H9 (cell line): Measurements from ENCODE around the gene SHMT2. TPM values are rescaled to one million over a fixed set of nuclear protein-coding genes. Genes with fewer than 3 reads are reported as not detected.

ENCODE experiments used
- DNase-seq: peaks from one replicate; pipeline ENCODE4 v3.0.0-alpha.2; 2017
- H2AFZ ChIP-seq: one replicate; pipeline ENCODE4 v1.6.1; 2013; ENCODE audit warnings: mild to moderate bottlenecking, low read length, control low read depth, moderate library complexity
- H2AK5ac ChIP-seq: 2 replicates; pipeline ENCODE4 v1.6.1; 2013; ENCODE audit warnings: low read length, control low read depth, mixed read lengths; ENCODE audit not compliant: insufficient read length
- H2BK120ac ChIP-seq: one replicate; pipeline ENCODE4 v1.6.1; 2013; ENCODE audit warnings: low read depth, mild to moderate bottlenecking, low read length, control low read depth, inconsistent platforms; ENCODE audit not compliant: poor library complexity, severe bottlenecking
- H2BK12ac ChIP-seq: 2 replicates; pipeline ENCODE4 v1.6.1; 2013; ENCODE audit warnings: low read length, control low read depth, mixed read lengths, low read depth; ENCODE audit not compliant: insufficient read length
- H2BK15ac ChIP-seq: 2 replicates; pipeline ENCODE4 v1.6.1; 2013; ENCODE audit warnings: low read depth, low read length, control low read depth
- H2BK20ac ChIP-seq: one replicate; pipeline ENCODE4 v1.6.1; 2013; ENCODE audit warnings: low read depth, mild to moderate bottlenecking, low read length, control low read depth, inconsistent platforms; ENCODE audit not compliant: poor library complexity, severe bottlenecking
- H2BK5ac ChIP-seq: 2 replicates; pipeline ENCODE4 v1.6.1; 2013; ENCODE audit warnings: low read length, control low read depth, mixed read lengths; ENCODE audit not compliant: insufficient read length
- H3K14ac ChIP-seq: 2 replicates; pipeline ENCODE4 v1.6.1; 2013; ENCODE audit warnings: low read length, control low read depth; ENCODE audit not compliant: insufficient read depth
- H3K18ac ChIP-seq: 2 replicates; pipeline ENCODE4 v1.6.1; 2013; ENCODE audit warnings: low read depth, mild to moderate bottlenecking, mixed read lengths, low read length, control low read depth; ENCODE audit not compliant: insufficient read length
- H3K23ac ChIP-seq: 2 replicates; pipeline ENCODE4 v1.6.1; 2013; ENCODE audit warnings: low read length, control low read depth, mixed read lengths, low read depth; ENCODE audit not compliant: insufficient read length
- H3K23me2 ChIP-seq: 2 replicates; pipeline ENCODE4 v1.6.1; 2013; ENCODE audit warnings: low read depth, mild to moderate bottlenecking, mixed read lengths, low read length, control low read depth; ENCODE audit not compliant: insufficient read length, poor library complexity, severe bottlenecking
- H3K27ac ChIP-seq: 2 replicates; pipeline ENCODE4 v1.5.1; 2013; ENCODE audit warnings: low read length, control low read depth, mixed read lengths, low read depth; ENCODE audit not compliant: insufficient read length
- H3K27me3 ChIP-seq: 2 replicates; pipeline ENCODE4 v1.6.1; 2013; ENCODE audit warnings: low read length, control low read depth, inconsistent platforms; ENCODE audit not compliant: insufficient read depth
- H3K4ac ChIP-seq: 2 replicates; pipeline ENCODE4 v1.6.1; 2013; ENCODE audit warnings: low read depth, mild to moderate bottlenecking, control low read depth, inconsistent platforms, low read length, moderate library complexity
- H3K4me1 ChIP-seq: 2 replicates; pipeline ENCODE4 v1.6.1; 2013; ENCODE audit warnings: low read length, control low read depth, inconsistent platforms; ENCODE audit not compliant: insufficient read depth
- H3K4me2 ChIP-seq: 2 replicates; pipeline ENCODE4 v1.6.1; 2013; ENCODE audit warnings: low read length, control low read depth, mixed read lengths; ENCODE audit not compliant: insufficient read length, insufficient read depth
- H3K56ac ChIP-seq: 2 replicates; pipeline ENCODE4 v1.6.1; 2013; ENCODE audit warnings: low read depth, mild to moderate bottlenecking, mixed read lengths, low read length, control low read depth; ENCODE audit not compliant: insufficient read length
- H3K79me1 ChIP-seq: 2 replicates; pipeline ENCODE4 v1.6.1; 2013; ENCODE audit warnings: low read depth, mild to moderate bottlenecking, moderate library complexity, low read length, control low read depth, inconsistent platforms; ENCODE audit not compliant: insufficient read depth, poor library complexity, severe bottlenecking
- H3K79me2 ChIP-seq: 2 replicates; pipeline ENCODE4 v1.6.1; 2013; ENCODE audit warnings: low read length, control low read depth, inconsistent platforms; ENCODE audit not compliant: insufficient read depth
- H3K9ac ChIP-seq: 2 replicates; pipeline ENCODE4 v1.6.1; 2013; ENCODE audit warnings: low read length, control low read depth, mixed read lengths; ENCODE audit not compliant: insufficient read length; ENCODE audit errors: extremely low read depth
- H3K9me3 ChIP-seq: one replicate; pipeline ENCODE4 v1.6.1; 2013; ENCODE audit warnings: low read depth, low read length, inconsistent platforms; ENCODE audit not compliant: control insufficient read depth
- H3T11ph ChIP-seq: one replicate; pipeline ENCODE4 v1.6.1; 2013; ENCODE audit warnings: mild to moderate bottlenecking, low read length, control low read depth, inconsistent platforms
- H4K20me1 ChIP-seq: one replicate; pipeline ENCODE4 v1.6.1; 2013; ENCODE audit not compliant: control insufficient read depth, insufficient read length, insufficient read depth
- H4K5ac ChIP-seq: 2 replicates; pipeline ENCODE4 v1.6.1; 2013; ENCODE audit warnings: low read depth, mild to moderate bottlenecking, mixed read lengths, low read length, control low read depth; ENCODE audit not compliant: insufficient read length
- H4K8ac ChIP-seq: replicated peaks from 2 replicates; pipeline ENCODE4 v1.6.1; 2013; ENCODE audit warnings: low read length, control low read depth, mixed read lengths, low read depth; ENCODE audit not compliant: insufficient read length
- H4K91ac ChIP-seq: 2 replicates; pipeline ENCODE4 v1.6.1; 2013; ENCODE audit warnings: low read depth, mild to moderate bottlenecking, moderate library complexity, mixed read lengths, low read length, control low read depth; ENCODE audit not compliant: insufficient read length
- H3K27ac Mint-ChIP-seq, 3 experiments: 2 replicates in 2 of 3; 3 replicates in 1 of 3; pipeline ENCODE4 v1.8.0; 2020 to 2021; ENCODE audit warnings: mixed read lengths in 3 of 3, mild to moderate bottlenecking in 1 of 3, moderate library complexity in 1 of 3
- H3K27me3 Mint-ChIP-seq: 2 replicates; pipeline ENCODE4 v1.8.0; 2021; ENCODE audit warnings: low read depth, mild to moderate bottlenecking, moderate library complexity, mixed read lengths
- H3K36me3 Mint-ChIP-seq, 3 experiments: 2 replicates in 2 of 3; 3 replicates in 1 of 3; pipeline ENCODE4 v1.8.0; 2020 to 2021; ENCODE audit warnings: low read depth in 3 of 3, mixed read lengths in 3 of 3; ENCODE audit not compliant: insufficient read depth in 1 of 3
- H3K4me1 Mint-ChIP-seq, 2 experiments: 2 replicates each; pipeline ENCODE4 v1.8.0; 2020; ENCODE audit warnings: mixed read lengths in 2 of 2
- H3K4me3 Mint-ChIP-seq, 2 experiments: 2 replicates in 1 of 2; 3 replicates in 1 of 2; pipeline ENCODE4 v1.8.0; 2020 to 2021; ENCODE audit warnings: mild to moderate bottlenecking in 2 of 2, mixed read lengths in 2 of 2, moderate library complexity in 1 of 2
- H3K9me3 Mint-ChIP-seq, 2 experiments: 2 replicates in 1 of 2; 3 replicates in 1 of 2; pipeline ENCODE4 v1.8.0; 2020; ENCODE audit warnings: mild to moderate bottlenecking in 2 of 2, mixed read lengths in 2 of 2, moderate library complexity in 1 of 2
- WGBS: extraction: QIAGEN DNeasy Blood & Tissue Kit; methylation state at CpG from one replicate; pipeline ENCODE4 v1.1.7; 2013; ENCODE audit warnings: missing lambda C conversion rate, low lambda C conversion rate, mixed read lengths; ENCODE audit not compliant: insufficient read length; ENCODE audit errors: extremely low coverage; 5-methylcytosine and 5-hydroxymethylcytosine counted together
- total RNA-seq: library from RNA; stranded (reverse); gene quantifications from 2 replicates; pipeline ENCODE4 v1.2.1, GENCODE V29; 2021
- TF ChIP-seq, protein P1 (sequence below): fragments of 200-600 bp; sonication (generic); conservative IDR thresholded peaks from 3 replicates; pipeline ENCODE4 v1.8.0; 2021; ENCODE audit warnings: antibody characterized with exemption, mild to moderate bottlenecking

SHMT2 gene
- total RNA-seq, 1 experiment from 2014 or later: 260 TPM

DNA sequence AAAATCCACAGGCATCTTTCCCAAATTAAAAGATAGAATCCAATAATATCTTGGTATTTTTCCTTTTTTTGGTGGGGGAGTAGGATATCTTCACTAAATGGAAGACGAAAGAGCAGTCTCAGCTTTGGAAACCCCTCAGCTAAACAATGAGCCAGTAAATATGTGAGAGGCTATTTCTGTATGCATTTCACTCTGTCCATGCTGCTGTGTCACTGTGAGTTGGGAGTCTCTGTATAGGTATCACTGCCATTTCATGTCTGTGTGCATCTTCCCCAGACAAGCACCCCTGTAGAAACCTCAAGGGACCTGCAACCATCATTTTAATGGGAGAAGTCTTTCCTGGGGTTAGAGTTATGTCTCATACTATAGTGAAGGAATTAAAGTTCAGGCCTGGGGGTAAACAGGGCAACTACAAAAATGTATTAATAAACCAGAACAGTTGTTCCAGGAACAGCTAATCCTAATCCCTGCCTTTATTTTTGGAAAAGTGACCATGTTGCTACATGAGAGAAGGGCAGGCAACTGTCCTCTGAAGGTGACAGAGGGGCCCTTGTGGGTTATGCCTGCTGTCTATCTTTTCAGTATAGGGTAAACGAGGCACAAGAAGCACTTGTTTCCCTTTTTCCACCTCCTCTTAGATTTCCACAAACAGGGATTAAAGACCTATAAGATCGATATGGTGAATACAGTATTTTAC, 32.8 kb downstream of the SHMT2 start:
- no peak overlapping the region for H2BK5ac ChIP-seq
- H2BK20ac ChIP-seq: no peak overlapping the region
- no peaks in the 10 kb centered on the region for H3K27me3 ChIP-seq
- H4K91ac ChIP-seq: no peak overlapping the region
- no peak overlapping the region for H2BK12ac ChIP-seq
- Mint-ChIP-seq H3K27me3 (no peaks in the 10 kb centered on the region), H3K4me3 (no peak overlapping the region), H3K9me3 (no peaks in the 10 kb centered on the region), H3K4me1 (peaks cover 12 to 23% of the 10 kb centered on the region in 2 experiments), H3K36me3 (peaks cover 1 to 46% (median 27%) of the 10 kb centered on the region in 3 experiments; a peak in 6 of 7 replicates), H3K27ac (no peak overlapping the region)
- H3K4me1 ChIP-seq: no peaks in the 10 kb centered on the region; the same call in 1 of the 2 replicates
- H3K4ac ChIP-seq: no peak overlapping the region
- TF ChIP-seq, protein P1, sequence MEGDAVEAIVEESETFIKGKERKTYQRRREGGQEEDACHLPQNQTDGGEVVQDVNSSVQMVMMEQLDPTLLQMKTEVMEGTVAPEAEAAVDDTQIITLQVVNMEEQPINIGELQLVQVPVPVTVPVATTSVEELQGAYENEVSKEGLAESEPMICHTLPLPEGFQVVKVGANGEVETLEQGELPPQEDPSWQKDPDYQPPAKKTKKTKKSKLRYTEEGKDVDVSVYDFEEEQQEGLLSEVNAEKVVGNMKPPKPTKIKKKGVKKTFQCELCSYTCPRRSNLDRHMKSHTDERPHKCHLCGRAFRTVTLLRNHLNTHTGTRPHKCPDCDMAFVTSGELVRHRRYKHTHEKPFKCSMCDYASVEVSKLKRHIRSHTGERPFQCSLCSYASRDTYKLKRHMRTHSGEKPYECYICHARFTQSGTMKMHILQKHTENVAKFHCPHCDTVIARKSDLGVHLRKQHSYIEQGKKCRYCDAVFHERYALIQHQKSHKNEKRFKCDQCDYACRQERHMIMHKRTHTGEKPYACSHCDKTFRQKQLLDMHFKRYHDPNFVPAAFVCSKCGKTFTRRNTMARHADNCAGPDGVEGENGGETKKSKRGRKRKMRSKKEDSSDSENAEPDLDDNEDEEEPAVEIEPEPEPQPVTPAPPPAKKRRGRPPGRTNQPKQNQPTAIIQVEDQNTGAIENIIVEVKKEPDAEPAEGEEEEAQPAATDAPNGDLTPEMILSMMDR: no peak
- H3K9ac ChIP-seq: no peak overlapping the region
- no peaks in the 10 kb centered on the region for H4K20me1 ChIP-seq
- no peaks in the 10 kb centered on the region for H3K9me3 ChIP-seq
- no peaks in the 10 kb centered on the region for H3K79me2 ChIP-seq
- H3K14ac ChIP-seq: no peak overlapping the region
- WGBS: no CpG with 5 or more reads among the region's 3 CpGs
- H3K23me2 ChIP-seq: no peaks in the 10 kb centered on the region
- no peak overlapping the region for H4K5ac ChIP-seq
- H3K27ac ChIP-seq: no peak overlapping the region
- H3K56ac ChIP-seq: no peak overlapping the region
- H2BK120ac ChIP-seq: no peak overlapping the region
- DNase-seq: no peak
- no peak overlapping the region for H3K18ac ChIP-seq
- no peak overlapping the region for H2AK5ac ChIP-seq
- H2AFZ ChIP-seq: no peak overlapping the region
- H3K79me1 ChIP-seq: no peaks in the 10 kb centered on the region
- H3T11ph ChIP-seq: no peak overlapping the region
- H2BK15ac ChIP-seq: no peak overlapping the region
- H3K4me2 ChIP-seq: no peak overlapping the region
- no peak overlapping the region for H3K23ac ChIP-seq
- no peak overlapping the region for H4K8ac ChIP-seq
